Esophagus muscularis mucosa (tissue), 4 donors: Measurements from ENCODE around the gene FAM107B. TPM values are rescaled to one million over a fixed set of nuclear protein-coding genes. Genes with fewer than 3 reads are reported as not detected.

Source experiments
- DNase-seq: peaks from one replicate; pipeline ENCODE4 v3.0.0-alpha.2; 2017; ENCODE audit errors: extremely low spot score
- H3K27ac ChIP-seq, 4 donors: fragments of 200-600 bp; sonication (generic); replicated peaks in 1 of 4; 1 replicate in 3 of 4; 2 replicates in 1 of 4; pipeline ENCODE4 v1.5.1; 2016 to 2019; ENCODE audit warnings: mild to moderate bottlenecking in 1 of 4
- H3K27me3 ChIP-seq, 4 donors: fragments of 200-600 bp; sonication (generic); one replicate each; pipeline versions ENCODE4 v1.5.1 to v1.6.0; 2016 to 2019
- H3K36me3 ChIP-seq, 4 donors: fragments of 200-600 bp; sonication (generic); one replicate each; pipeline ENCODE4 v1.5.1; 2016 to 2019
- H3K4me1 ChIP-seq, 4 donors: fragments of 200-600 bp; sonication (generic); one replicate each; pipeline ENCODE4 v1.5.1; 2016 to 2019
- H3K4me3 ChIP-seq, 4 donors: fragments of 200-600 bp; sonication (generic); 1 replicate in 2 of 4; 2 replicates in 2 of 4; pipeline ENCODE4 v1.5.1; 2016 to 2019; ENCODE audit warnings: mild to moderate bottlenecking in 4 of 4, moderate library complexity in 1 of 4
- H3K9me3 ChIP-seq, 4 donors: fragments of 200-600 bp; sonication (generic); 1 replicate in 3 of 4; 2 replicates in 1 of 4; pipeline ENCODE4 v1.5.1; 2016 to 2019
- CTCF ChIP-seq, 3 experiments: fragments of 200-600 bp in 2 of 3; fragments of 450-650 bp in 1 of 3; sonication (generic) in 2 of 3; IDR thresholded peaks; one replicate each; pipeline ENCODE4 v1.5.1; 2017 to 2019; ENCODE audit warnings: antibody characterized with exemption in 3 of 3, mild to moderate bottlenecking in 2 of 3, moderate library complexity in 1 of 3
- EP300 ChIP-seq: sonication (generic); formaldehyde crosslinking; IDR thresholded peaks from one replicate; pipeline ENCODE4 v1.6.1; 2017; ENCODE audit warnings: antibody characterized with exemption
- POLR2A ChIP-seq: fragments of 450-650 bp; IDR thresholded peaks from one replicate; pipeline ENCODE4 v1.6.1; 2017; ENCODE audit warnings: antibody characterized with exemption, moderate library complexity, mild to moderate bottlenecking, low read depth
- POLR2AphosphoS5 ChIP-seq, 2 donors: sonication (generic); formaldehyde crosslinking; IDR thresholded peaks; one replicate each; pipeline ENCODE4 v1.6.1; 2017; ENCODE audit warnings: antibody characterized with exemption in 2 of 2
- WGBS: methylation state at CpG from one replicate; pipeline ENCODE4 v1.1.5; 2018; 5-methylcytosine and 5-hydroxymethylcytosine counted together
- intact Hi-C: fragments of 100-400 bp; cut with DNase I; formaldehyde crosslinking; loops from one replicate; pipeline ENCODE4 v1.15.1; 2023
- total RNA-seq, 4 donors: library from RNA; depleted of rRNA; stranded (reverse); fragments of >200 nt; gene quantifications; one replicate each; pipeline versions ENCODE4 v1.1.0 to v1.2.1, GENCODE V29; 2016

FAM107B gene
- total RNA-seq, 4 donors from 2014 or later: 7.5 to 14.1 (median 9.4) TPM

- Histone ChIP-seq H3K27ac (peak overlapping the region in 1 of 4 donors; percentile 34), H3K36me3 (no peaks in the 10 kb centered on the region), H3K27me3 (no peaks in the 10 kb centered on the region), H3K4me3 (no peak overlapping the region), H3K4me1 (peaks cover 0 to 18% (median 9%) of the 10 kb centered on the region in 4 donors), H3K9me3 (no peaks in the 10 kb centered on the region)
- intact Hi-C loops: no loop called here
- 61% methylated on average over 11 of the region's 11 CpGs for WGBS
- no peak for TF ChIP-seq EP300
- TF ChIP-seq POLR2A: no peak
- no peak for TF ChIP-seq POLR2AphosphoS5 (IDR thresholded peaks at IDR 0.05)
- TF ChIP-seq CTCF (IDR thresholded peaks at IDR 0.05): peak; percentile 25 to 41 (median 36)
- DNase-seq: no peak
Observed at GRCh38 chr10:14543046-14543903, 231.4 kb downstream of the FAM107B start.

- no peaks in the 10 kb centered on the region for H3K9me3 ChIP-seq
- H3K4me1 ChIP-seq: peaks cover 3 to 24% (median 14%) of the 10 kb centered on the region in 4 donors
- 91% methylated on average over 9 of the region's 9 CpGs for WGBS
- no peak overlapping the region for H3K27ac ChIP-seq
- no peaks in the 10 kb centered on the region for H3K27me3 ChIP-seq
- no peak for TF ChIP-seq POLR2A
- TF ChIP-seq CTCF (IDR thresholded peaks at IDR 0.05): no peak
- TF ChIP-seq EP300: no peak
- TF ChIP-seq POLR2AphosphoS5 (IDR thresholded peaks at IDR 0.05): no peak
- H3K36me3 ChIP-seq: no peaks in the 10 kb centered on the region
- DNase-seq: no peak
- H3K4me3 ChIP-seq: no peak overlapping the region
- intact Hi-C loops: no loop called here
Observed at GRCh38 chr10:14541379-14541778, 233.3 kb downstream of the FAM107B start.

- Histone ChIP-seq H3K27me3 (no peaks in the 10 kb centered on the region), H3K4me3 (no peak overlapping the region), H3K9me3 (no peaks in the 10 kb centered on the region), H3K36me3 (no peaks in the 10 kb centered on the region), H3K4me1 (peaks cover 3 to 24% (median 15%) of the 10 kb centered on the region in 4 donors), H3K27ac (no peak overlapping the region)
- no peak for DNase-seq
- WGBS: 83% methylated on average over 5 of the region's 5 CpGs
- no peak for TF ChIP-seq EP300
- TF ChIP-seq POLR2A: no peak
- no peak for TF ChIP-seq CTCF (IDR thresholded peaks at IDR 0.05)
- no peak for TF ChIP-seq POLR2AphosphoS5 (IDR thresholded peaks at IDR 0.05)
- intact Hi-C loops: no loop called here
Observed at GRCh38 chr10:14540611-14541010, 234.1 kb downstream of the FAM107B start.

GRCh38 chr10:14540062-14540461 lies 234.6 kb downstream of the FAM107B start:
- 66% methylated on average over 3 of the region's 3 CpGs for WGBS
- Histone ChIP-seq H3K4me1 (peaks cover 3 to 24% (median 15%) of the 10 kb centered on the region in 4 donors), H3K27ac (no peak overlapping the region), H3K36me3 (no peaks in the 10 kb centered on the region), H3K9me3 (no peaks in the 10 kb centered on the region), H3K27me3 (no peaks in the 10 kb centered on the region), H3K4me3 (no peak overlapping the region)
- DNase-seq: no peak
- intact Hi-C loops: no loop called here
- TF ChIP-seq EP300 (no peak), CTCF (IDR thresholded peaks at IDR 0.05) (no peak), POLR2AphosphoS5 (IDR thresholded peaks at IDR 0.05) (no peak), POLR2A (no peak)
